Measurements from ENCODE around the gene KRTAP6-2.

KRTAP6-2 gene

DNA sequence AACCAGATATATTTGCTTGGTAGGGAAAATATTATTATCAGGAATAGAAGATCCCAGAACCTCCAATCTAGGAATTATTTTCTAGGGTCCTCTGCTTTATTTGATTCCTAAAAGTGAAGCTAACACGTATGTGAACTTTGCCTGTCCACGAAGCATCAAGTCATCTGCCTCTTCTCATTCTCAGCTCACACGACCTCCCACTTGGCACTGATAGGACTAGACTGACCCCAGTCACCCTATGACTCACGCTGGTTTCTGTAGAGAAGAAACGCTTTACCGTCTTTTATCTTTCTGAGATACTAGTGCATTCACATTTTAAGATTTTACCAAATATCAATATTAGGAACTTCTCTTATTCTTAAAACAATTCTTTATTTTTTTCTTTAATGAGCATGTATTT lies 35.6 kb downstream of the KRTAP6-2 start:
- H3K4ac ChIP-seq (ENCODE audit: low read depth, low read length): no peak overlapping the region
- H2BK120ac ChIP-seq (ENCODE audit: insufficient read depth, low read length, poor library complexity): no peak overlapping the region
- H2BK5ac ChIP-seq (ENCODE audit: low read depth, low read length, poor library complexity): no peak overlapping the region
- no peak overlapping the region for H3K18ac ChIP-seq (ENCODE audit: low read length)
- no peak overlapping the region for H2AK5ac ChIP-seq (ENCODE audit: low read length)
- no peak overlapping the region for H3K23ac ChIP-seq (ENCODE audit: low read length)
- H3K27me3 ChIP-seq (ENCODE audit: insufficient read depth, low read length): no peaks in the 10 kb centered on the region
- no peak overlapping the region for H3K4me2 ChIP-seq (ENCODE audit: low read length)
- WGBS (ENCODE audit: extremely low coverage, insufficient coverage, insufficient read length): no CpG with 5 or more reads among the region's 6 CpGs
- H2BK12ac ChIP-seq (ENCODE audit: low read length): no peak overlapping the region
- no peaks in the 10 kb centered on the region for H3K79me1 ChIP-seq (ENCODE audit: low read length)
- no peaks in the 10 kb centered on the region for H3K79me2 ChIP-seq (ENCODE audit: control insufficient read depth, insufficient read depth, low read length, poor library complexity)
- H4K8ac ChIP-seq (ENCODE audit: low read depth, low read length): no peak overlapping the region
- DNase-seq: no peak
- no peak overlapping the region for H4K12ac ChIP-seq (ENCODE audit: low read depth, low read length)
- H2AFZ ChIP-seq (ENCODE audit: insufficient read depth, low read length, poor library complexity): no peak overlapping the region
- no peaks in the 10 kb centered on the region for H3K4me1 ChIP-seq (ENCODE audit: control insufficient read depth in 1 of 2, insufficient read depth in 2 of 2, low read length in 2 of 2)
- no peak overlapping the region for H3K4me3 ChIP-seq (ENCODE audit: low read depth, low read length)
- H3K36me3 ChIP-seq (ENCODE audit: control insufficient read depth in 1 of 2, insufficient read depth in 2 of 2, low read length in 2 of 2): no peaks in the 10 kb centered on the region
- no peak overlapping the region for H3K14ac ChIP-seq (ENCODE audit: low read length)
- no peak overlapping the region for H3K27ac ChIP-seq (ENCODE audit: low read depth, low read length)
- no peaks in the 10 kb centered on the region for H3K9me3 ChIP-seq (ENCODE audit: insufficient read depth, low read depth, low read length)
- no peak overlapping the region for H4K91ac ChIP-seq (ENCODE audit: low read depth, low read length)
- H3K9ac ChIP-seq (ENCODE audit: low read length): no peak overlapping the region

DNA sequence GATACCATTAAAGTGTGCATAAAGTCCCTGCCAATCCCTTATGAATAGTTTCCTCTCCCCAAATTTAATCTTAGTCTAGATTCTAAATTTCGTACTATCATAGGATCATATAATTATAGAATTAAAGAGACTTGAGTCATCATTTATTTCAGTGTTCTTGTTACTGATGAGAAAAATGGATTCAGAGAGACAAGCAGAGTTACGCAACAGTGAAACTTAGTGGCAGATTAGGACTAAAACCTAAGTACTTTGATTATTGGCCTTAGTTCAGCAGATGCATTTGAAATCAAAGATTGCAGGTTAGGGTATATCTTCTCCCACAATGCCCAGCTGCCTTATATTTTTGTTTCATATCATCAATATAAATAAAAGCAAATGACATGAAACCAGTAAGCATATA lies 36.7 kb downstream of the KRTAP6-2 start:
- no CpG with 5 or more reads among the region's 2 CpGs for WGBS (ENCODE audit: extremely low coverage, insufficient coverage, insufficient read length)

DNA sequence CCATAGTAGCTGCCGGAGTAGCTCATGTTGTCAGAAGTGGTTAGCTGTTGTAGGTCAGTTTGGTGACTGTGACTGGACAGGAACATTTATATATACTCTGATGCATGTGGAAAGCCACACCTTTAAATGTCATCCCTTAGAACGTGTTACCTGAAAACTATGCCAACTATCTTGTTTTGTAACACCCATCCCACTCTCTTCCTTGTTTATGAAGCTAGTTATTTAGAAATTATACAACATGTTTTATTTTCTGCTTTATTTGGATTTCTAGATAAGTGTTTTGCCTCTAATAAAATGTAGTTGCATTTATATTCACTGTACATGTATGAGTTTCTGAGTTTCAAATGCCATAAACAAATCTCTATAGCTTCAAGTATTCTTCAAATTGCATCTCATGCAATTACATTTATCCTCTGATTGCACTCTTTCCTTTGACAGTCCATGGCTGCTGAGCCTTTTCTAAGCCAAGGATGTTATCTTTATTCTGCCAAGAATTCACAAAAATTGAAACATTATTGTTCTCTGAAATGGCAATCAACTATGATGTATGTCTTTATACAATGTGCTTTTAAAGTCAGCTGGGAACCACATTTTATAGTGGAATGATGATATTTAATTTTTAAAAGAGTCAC lies 37.3 kb downstream of the KRTAP6-2 start, which contains the start of gene KRTAP19-7:
KRTAP19-7 (minus strand) TSS at position 51 of the 632 bp plus-strand sequence; CDS start at position 26, 25 bp downstream.
- H3K18ac ChIP-seq (ENCODE audit: low read length): no peak within 1 kb of the TSS

More for the DNA sequence above, 36.7 kb downstream of the KRTAP6-2 start:
- H3K27me3 ChIP-seq (ENCODE audit: insufficient read depth, low read length): no peaks in the 10 kb centered on the region
- no peak overlapping the region for H2BK120ac ChIP-seq (ENCODE audit: insufficient read depth, low read length, poor library complexity)
- no peak overlapping the region for H3K18ac ChIP-seq (ENCODE audit: low read length)
- no peaks in the 10 kb centered on the region for H3K9me3 ChIP-seq (ENCODE audit: insufficient read depth, low read depth, low read length)
- no peak overlapping the region for H2AFZ ChIP-seq (ENCODE audit: insufficient read depth, low read length, poor library complexity)
- H4K8ac ChIP-seq (ENCODE audit: low read depth, low read length): no peak overlapping the region
- no peak overlapping the region for H3K4ac ChIP-seq (ENCODE audit: low read depth, low read length)
- no peaks in the 10 kb centered on the region for H3K79me1 ChIP-seq (ENCODE audit: low read length)
- no peak overlapping the region for H3K4me3 ChIP-seq (ENCODE audit: low read depth, low read length)
- H3K27ac ChIP-seq (ENCODE audit: low read depth, low read length): no peak overlapping the region
- H3K23ac ChIP-seq (ENCODE audit: low read length): no peak overlapping the region
- H3K4me2 ChIP-seq (ENCODE audit: low read length): no peak overlapping the region
- H3K4me1 ChIP-seq (ENCODE audit: control insufficient read depth in 1 of 2, insufficient read depth in 2 of 2, low read length in 2 of 2): no peaks in the 10 kb centered on the region
- no peaks in the 10 kb centered on the region for H3K36me3 ChIP-seq (ENCODE audit: control insufficient read depth in 1 of 2, insufficient read depth in 2 of 2, low read length in 2 of 2)
- H2BK5ac ChIP-seq (ENCODE audit: low read depth, low read length, poor library complexity): no peak overlapping the region
- no peak for DNase-seq
- H4K12ac ChIP-seq (ENCODE audit: low read depth, low read length): no peak overlapping the region
- H2BK12ac ChIP-seq (ENCODE audit: low read length): no peak overlapping the region
- H3K9ac ChIP-seq (ENCODE audit: low read length): no peak overlapping the region
- H2AK5ac ChIP-seq (ENCODE audit: low read length): no peak overlapping the region
- no peaks in the 10 kb centered on the region for H3K79me2 ChIP-seq (ENCODE audit: control insufficient read depth, insufficient read depth, low read length, poor library complexity)
- no peak overlapping the region for H3K14ac ChIP-seq (ENCODE audit: low read length)
- no peak overlapping the region for H4K91ac ChIP-seq (ENCODE audit: low read depth, low read length)

DNA sequence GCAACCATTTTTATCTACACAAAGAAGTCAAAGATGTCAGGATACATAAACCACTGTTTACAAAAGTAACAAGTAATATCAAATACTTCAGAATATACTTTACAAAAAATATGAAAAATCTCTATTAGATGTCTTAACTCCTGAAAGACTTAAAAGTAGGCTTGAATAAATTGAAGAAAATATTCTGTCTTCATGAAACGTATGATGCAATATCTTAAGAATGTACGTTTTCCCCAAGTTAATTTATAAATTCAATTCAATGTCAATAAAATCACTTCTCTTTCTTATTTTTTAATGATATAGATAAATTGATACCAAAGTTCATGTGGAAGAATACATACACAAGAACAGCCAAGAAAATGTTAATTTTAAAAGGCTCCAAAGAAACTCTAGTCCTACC lies 43.6 kb downstream of the KRTAP6-2 start:
- Histone ChIP-seq H3K23ac (ENCODE audit: low read length) (no peak overlapping the region), H4K8ac (ENCODE audit: low read depth, low read length) (no peak overlapping the region), H3K4me2 (ENCODE audit: low read length) (no peak overlapping the region), H2AK5ac (ENCODE audit: low read length) (no peak overlapping the region), H3K18ac (ENCODE audit: low read length) (no peak overlapping the region), H2BK5ac (ENCODE audit: low read depth, low read length, poor library complexity) (no peak overlapping the region), H3K79me2 (ENCODE audit: control insufficient read depth, insufficient read depth, low read length, poor library complexity) (no peaks in the 10 kb centered on the region), H3K4ac (ENCODE audit: low read depth, low read length) (no peak overlapping the region), H3K9me3 (ENCODE audit: insufficient read depth, low read depth, low read length) (no peaks in the 10 kb centered on the region), H3K27me3 (ENCODE audit: insufficient read depth, low read length) (no peaks in the 10 kb centered on the region), H4K12ac (ENCODE audit: low read depth, low read length) (no peak overlapping the region), H3K9ac (ENCODE audit: low read length) (no peak overlapping the region), H3K14ac (ENCODE audit: low read length) (no peak overlapping the region), H2BK12ac (ENCODE audit: low read length) (no peak overlapping the region), H3K4me1 (ENCODE audit: control insufficient read depth in 1 of 2, insufficient read depth in 2 of 2, low read length in 2 of 2) (no peaks in the 10 kb centered on the region), H3K4me3 (ENCODE audit: low read depth, low read length) (no peak overlapping the region), H4K91ac (ENCODE audit: low read depth, low read length) (no peak overlapping the region), H3K27ac (ENCODE audit: low read depth, low read length) (no peak overlapping the region), H3K36me3 (ENCODE audit: control insufficient read depth in 1 of 2, insufficient read depth in 2 of 2, low read length in 2 of 2) (no peaks in the 10 kb centered on the region), H3K79me1 (ENCODE audit: low read length) (no peaks in the 10 kb centered on the region), H2BK120ac (ENCODE audit: insufficient read depth, low read length, poor library complexity) (no peak overlapping the region), H2AFZ (ENCODE audit: insufficient read depth, low read length, poor library complexity) (no peak overlapping the region)
- WGBS (ENCODE audit: extremely low coverage, insufficient coverage, insufficient read length): no CpG with 5 or more reads among the region's 2 CpGs
- DNase-seq: no peak

More for the DNA sequence above, 37.3 kb downstream of the KRTAP6-2 start, which contains the start of gene KRTAP19-7:
- no peaks in the 10 kb centered on the region for H3K27me3 ChIP-seq (ENCODE audit: insufficient read depth, low read length)
- H3K36me3 ChIP-seq (ENCODE audit: control insufficient read depth in 1 of 2, insufficient read depth in 2 of 2, low read length in 2 of 2): no peaks in the 10 kb centered on the region
- H3K14ac ChIP-seq (ENCODE audit: low read length): no peak within 1 kb of the TSS
- H3K4ac ChIP-seq (ENCODE audit: low read depth, low read length): no peak within 1 kb of the TSS
- no peak within 1 kb of the TSS for H4K12ac ChIP-seq (ENCODE audit: low read depth, low read length)
- WGBS (ENCODE audit: extremely low coverage, insufficient coverage, insufficient read length): no CpG with 5 or more reads among the region's 2 CpGs
- H3K9ac ChIP-seq (ENCODE audit: low read length): no peak within 1 kb of the TSS
- no peak within 1 kb of the TSS for H2AFZ ChIP-seq (ENCODE audit: insufficient read depth, low read length, poor library complexity)
- DNase-seq: no peak
- no peaks in the 10 kb centered on the region for H3K79me2 ChIP-seq (ENCODE audit: control insufficient read depth, insufficient read depth, low read length, poor library complexity)
- no peak within 1 kb of the TSS for H2BK5ac ChIP-seq (ENCODE audit: low read depth, low read length, poor library complexity)
- no peak within 1 kb of the TSS for H2BK12ac ChIP-seq (ENCODE audit: low read length)
- H2BK120ac ChIP-seq (ENCODE audit: insufficient read depth, low read length, poor library complexity): no peak within 1 kb of the TSS
- H3K4me3 ChIP-seq (ENCODE audit: low read depth, low read length): peak within 1 kb of the TSS; percentile 5
- no peaks in the 10 kb centered on the region for H3K9me3 ChIP-seq (ENCODE audit: insufficient read depth, low read depth, low read length)
- H3K79me1 ChIP-seq (ENCODE audit: low read length): no peaks in the 10 kb centered on the region
- no peak within 1 kb of the TSS for H3K4me2 ChIP-seq (ENCODE audit: low read length)
- H4K8ac ChIP-seq (ENCODE audit: low read depth, low read length): no peak within 1 kb of the TSS
- H2AK5ac ChIP-seq (ENCODE audit: low read length): no peak within 1 kb of the TSS
- no peak within 1 kb of the TSS for H3K23ac ChIP-seq (ENCODE audit: low read length)
- no peak within 1 kb of the TSS for H3K27ac ChIP-seq (ENCODE audit: low read depth, low read length)
- H3K4me1 ChIP-seq (ENCODE audit: control insufficient read depth in 1 of 2, insufficient read depth in 2 of 2, low read length in 2 of 2): no peaks in the 10 kb centered on the region
- no peak within 1 kb of the TSS for H4K91ac ChIP-seq (ENCODE audit: low read depth, low read length)
